GM18498 (cell line): ENCODE results near the gene FFAR3.

Experiments
- ATAC-seq: cut with Tn5 transposase; IDR thresholded peaks from one replicate; pipeline ENCODE4 v1.9.1; 2021; ENCODE audit warnings: mild to moderate bottlenecking, moderate library complexity; ENCODE audit not compliant: unreplicated experiment

FFAR3 gene

GRCh38 chr19:35357867-35358573 lies at the start of gene FFAR3:
FFAR3 (plus strand) TSS chr19:35358460; CDS start chr19:35358891, 431 bp downstream.
- no peak for ATAC-seq

GRCh38 chr19:35308910-35309309 lies 49.4 kb upstream of the FFAR3 start:
- no peak for ATAC-seq

GRCh38 chr19:35309481-35310279 lies 48.6 kb upstream of the FFAR3 start:
- ATAC-seq: no peak

- no peak for ATAC-seq
Observed at GRCh38 chr19:35310331-35310730, 47.9 kb upstream of the FFAR3 start.

GRCh38 chr19:35310811-35311465 lies 47.3 kb upstream of the FFAR3 start:
- no peak for ATAC-seq

- ATAC-seq: no peak
Observed at GRCh38 chr19:35311901-35312665, 46.2 kb upstream of the FFAR3 start.

- ATAC-seq: no peak
Observed at GRCh38 chr19:35313587-35313986, 44.7 kb upstream of the FFAR3 start.

GRCh38 chr19:35314031-35314430 lies 44.2 kb upstream of the FFAR3 start:
- ATAC-seq: no peak

GRCh38 chr19:35314858-35315470 lies 43.3 kb upstream of the FFAR3 start:
- ATAC-seq: no peak

- no peak for ATAC-seq
Observed at GRCh38 chr19:35315883-35316282, 42.4 kb upstream of the FFAR3 start.

GRCh38 chr19:35316560-35316959 lies 41.7 kb upstream of the FFAR3 start:
- ATAC-seq: no peak

- no peak for ATAC-seq
Observed at GRCh38 chr19:35317464-35318043, 40.7 kb upstream of the FFAR3 start.

- no peak for ATAC-seq
Observed at GRCh38 chr19:35318679-35319448, 39.4 kb upstream of the FFAR3 start.

- ATAC-seq: no peak
Observed at GRCh38 chr19:35320065-35320713, 38.1 kb upstream of the FFAR3 start.

GRCh38 chr19:35321291-35321690 lies 37.0 kb upstream of the FFAR3 start:
- no peak for ATAC-seq

- no peak for ATAC-seq
Observed at GRCh38 chr19:35322014-35322413, 36.2 kb upstream of the FFAR3 start.

- no peak for ATAC-seq
Observed at GRCh38 chr19:35327642-35328041, 30.6 kb upstream of the FFAR3 start.

- no peak for ATAC-seq
Observed at GRCh38 chr19:35328851-35329285, 29.4 kb upstream of the FFAR3 start, which contains the start of gene CD22. CD22 (plus strand) TSS chr19:35329187; CDS start chr19:35332041, 2,854 bp downstream.

GRCh38 chr19:35329323-35329722 lies 28.9 kb upstream of the FFAR3 start:
- ATAC-seq: no peak
